ENCODE results near the gene DPH1. TPM values are rescaled to one million over a fixed set of nuclear protein-coding genes. Genes with fewer than 3 reads are reported as not detected.

The DPH1 gene
- total RNA-seq, 6 donors from 2014 or later: 28.8 to 129 (median 45.1) TPM

- WGBS, 2 donors: 84 to 91% methylated on average over 10 to 27 of the region's 29 CpGs
- TF ChIP-seq POLR2AphosphoS5 (IDR thresholded peaks at IDR 0.05) (no peak), EP300 (IDR thresholded peaks at IDR 0.05) (no peak), POLR2A (IDR thresholded peaks at IDR 0.05) (no peak), CTCF (IDR thresholded peaks at IDR 0.05) (no peak)
- DNase-seq: peak in 1 of 2 donors; percentile 72
Measured at GRCh38 chr17:2035541-2036488, 5.9 kb downstream of the DPH1 start.

GRCh38 chr17:2037155-2037554 is 7.2 kb downstream of the DPH1 start:
- WGBS, 2 donors: 93 to 97% methylated on average over 10 of the region's 10 CpGs
- Histone ChIP-seq H3K9me3 (no peaks in the 10 kb centered on the region), H3K27me3 (no peaks in the 10 kb centered on the region), H3K4me1 (peaks cover 6 to 10% (median 7%) of the 10 kb centered on the region in 4 donors), H3K36me3 (peaks cover 0 to 35% (median 25%) of the 10 kb centered on the region in 4 donors), H3K27ac (no peak overlapping the region), H3K4me3 (no peak overlapping the region)
- DNase-seq (no peak), ATAC-seq (ENCODE audit: low FRiP score in 2 of 2) (no peak)
- TF ChIP-seq EP300 (IDR thresholded peaks at IDR 0.05) (no peak), POLR2AphosphoS5 (IDR thresholded peaks at IDR 0.05) (no peak), CTCF (IDR thresholded peaks at IDR 0.05) (no peak), POLR2A (IDR thresholded peaks at IDR 0.05) (no peak)

More at GRCh38 chr17:2035541-2036488, 5.9 kb downstream of the DPH1 start:
- ATAC-seq (ENCODE audit: low FRiP score in 2 of 2): no peak
- Histone ChIP-seq H3K27me3 (no peaks in the 10 kb centered on the region), H3K4me3 (no peak overlapping the region), H3K27ac (no peak overlapping the region), H3K9me3 (no peaks in the 10 kb centered on the region), H3K4me1 (peaks cover 8 to 14% (median 12%) of the 10 kb centered on the region in 4 donors), H3K36me3 (peaks cover 0 to 35% (median 25%) of the 10 kb centered on the region in 4 donors)

- TF ChIP-seq CTCF (IDR thresholded peaks at IDR 0.05) (no peak), POLR2AphosphoS5 (IDR thresholded peaks at IDR 0.05) (no peak), POLR2A (IDR thresholded peaks at IDR 0.05) (no peak), EP300 (IDR thresholded peaks at IDR 0.05) (no peak)
- ATAC-seq (ENCODE audit: low FRiP score in 2 of 2) (no peak), DNase-seq (no peak)
- Histone ChIP-seq H3K4me3 (no peak overlapping the region), H3K27ac (no peak overlapping the region), H3K4me1 (peaks cover 10 to 24% (median 21%) of the 10 kb centered on the region in 4 donors), H3K9me3 (no peaks in the 10 kb centered on the region), H3K27me3 (no peaks in the 10 kb centered on the region), H3K36me3 (peaks cover 2 to 48% (median 37%) of the 10 kb centered on the region in 4 donors)
- 88 to 92% methylated on average over 5 to 7 of the region's 7 CpGs for WGBS, 2 donors
Measured at GRCh38 chr17:2040219-2040827, 10.4 kb downstream of the DPH1 start.

GRCh38 chr17:2040942-2041560 is 11.1 kb downstream of the DPH1 start:
- ATAC-seq (ENCODE audit: low FRiP score in 2 of 2): no peak
- Histone ChIP-seq H3K4me1 (peaks cover 10 to 24% (median 21%) of the 10 kb centered on the region in 4 donors), H3K9me3 (no peaks in the 10 kb centered on the region), H3K4me3 (peak overlapping the region; percentile 61 to 90 (median 83)), H3K36me3 (peaks cover 2 to 43% (median 32%) of the 10 kb centered on the region in 4 donors), H3K27me3 (no peaks in the 10 kb centered on the region), H3K27ac (peak overlapping the region; percentile 90 to 94 (median 92))
- no peak for TF ChIP-seq POLR2A (IDR thresholded peaks at IDR 0.05)
- TF ChIP-seq EP300 (IDR thresholded peaks at IDR 0.05): no peak
- no peak for TF ChIP-seq CTCF (IDR thresholded peaks at IDR 0.05)
- TF ChIP-seq POLR2AphosphoS5 (IDR thresholded peaks at IDR 0.05): no peak
- DNase-seq: no peak
- WGBS, 2 donors: 42 to 47% methylated on average over 14 to 16 of the region's 16 CpGs
